Activated CD4-positive, alpha-beta T cell treated with anti-CD3 and anti-CD28 coated beads, Interleukin-10, Interleukin-2, amounts not matched to agents 100 ng/mL and 50 ng/mL, durations not matched to agents 16 hours and 8 hours (primary cell): ENCODE data around the gene MYT1.

ENCODE experiments used
- DNase-seq: peaks from one replicate; pipeline ENCODE4 v3.0.0-alpha.2; 2020

MYT1 gene

GRCh38 chr20:64140061-64140931 lies 24.0 kb upstream of the MYT1 start:
- DNase-seq = no peak

GRCh38 chr20:64140956-64141355 lies 23.3 kb upstream of the MYT1 start:
- no peak for DNase-seq

- DNase-seq = no peak
These were observed 21.7 kb upstream of the MYT1 start for GRCh38 chr20:64142590-64142989.

DNA sequence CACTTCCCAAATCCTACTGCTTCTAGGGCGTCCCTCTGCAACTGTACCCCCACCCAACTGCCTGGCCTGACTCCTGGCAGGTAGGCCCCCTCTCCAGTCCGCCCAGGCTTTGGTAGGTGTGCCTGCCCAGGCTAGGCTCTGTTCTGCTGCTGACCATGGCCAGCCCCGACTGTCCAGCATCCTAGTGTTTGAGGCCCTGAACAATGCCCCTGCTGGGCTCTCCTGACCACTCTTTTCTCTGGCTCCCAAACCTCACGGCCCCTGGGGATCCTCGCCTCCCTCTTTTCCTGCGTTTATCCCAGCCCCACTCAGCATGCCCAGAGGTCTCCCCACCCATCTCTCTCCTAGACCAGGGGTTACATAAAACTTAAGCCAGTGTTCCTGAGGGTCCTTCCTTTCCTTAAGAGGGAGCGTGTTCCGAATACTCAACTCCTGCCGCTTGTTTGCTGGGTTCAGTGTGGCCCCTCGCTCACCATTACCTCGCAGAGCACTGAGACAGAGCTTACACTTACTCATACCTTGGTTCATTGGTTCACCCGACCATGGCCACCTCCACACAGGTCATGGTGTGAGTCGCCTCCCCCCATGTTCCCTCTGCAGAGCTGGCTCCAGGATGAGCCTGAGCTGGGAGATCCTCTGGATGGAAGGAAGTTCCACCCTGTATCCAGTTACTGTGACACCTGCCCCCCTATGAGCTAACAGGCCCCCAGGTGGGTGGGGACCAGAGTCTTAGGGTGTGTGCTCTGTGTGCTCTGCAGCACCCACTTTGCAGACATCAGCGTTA lies 21.0 kb upstream of the MYT1 start:
- no peak for DNase-seq

- no peak for DNase-seq
These were observed 19.9 kb upstream of the MYT1 start for GRCh38 chr20:64144144-64144912.

GRCh38 chr20:64145458-64146300 lies 18.6 kb upstream of the MYT1 start:
- DNase-seq = no peak

GRCh38 chr20:64146301-64146935 lies 17.8 kb upstream of the MYT1 start:
- no peak for DNase-seq

DNA sequence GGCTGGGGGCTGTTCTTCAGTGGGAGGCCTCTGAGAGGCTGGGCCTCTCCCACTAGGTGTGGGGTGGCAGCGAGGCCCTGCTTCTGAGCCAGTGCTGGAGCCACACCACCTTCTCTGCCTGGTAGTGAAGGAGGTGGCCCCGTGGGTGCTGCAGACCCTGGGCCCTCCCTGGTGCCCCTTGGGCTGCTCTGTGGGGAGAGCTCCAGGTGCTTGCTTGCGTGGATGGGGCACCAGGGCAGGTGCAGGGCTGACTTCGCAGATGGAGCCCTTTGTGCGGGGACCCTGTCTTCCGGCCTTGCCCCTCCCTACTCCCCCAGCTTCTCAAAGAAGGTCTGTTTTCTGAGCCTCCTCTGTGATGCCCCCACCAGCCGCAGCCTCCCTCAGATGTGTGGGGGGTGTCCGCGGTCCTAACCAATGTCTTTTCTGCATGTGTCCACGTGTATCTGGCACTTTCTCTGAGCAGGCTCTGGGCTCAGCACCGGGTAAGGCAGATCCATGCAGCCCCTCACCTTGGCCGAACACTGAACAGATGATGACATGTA lies 17.2 kb upstream of the MYT1 start:
- DNase-seq = no peak

- no peak for DNase-seq
These were observed 15.7 kb upstream of the MYT1 start for GRCh38 chr20:64148581-64148980.

GRCh38 chr20:64149141-64149540 lies 15.1 kb upstream of the MYT1 start:
- no peak for DNase-seq

- DNase-seq = no peak
These were observed 14.3 kb upstream of the MYT1 start for GRCh38 chr20:64149809-64150560.

DNA sequence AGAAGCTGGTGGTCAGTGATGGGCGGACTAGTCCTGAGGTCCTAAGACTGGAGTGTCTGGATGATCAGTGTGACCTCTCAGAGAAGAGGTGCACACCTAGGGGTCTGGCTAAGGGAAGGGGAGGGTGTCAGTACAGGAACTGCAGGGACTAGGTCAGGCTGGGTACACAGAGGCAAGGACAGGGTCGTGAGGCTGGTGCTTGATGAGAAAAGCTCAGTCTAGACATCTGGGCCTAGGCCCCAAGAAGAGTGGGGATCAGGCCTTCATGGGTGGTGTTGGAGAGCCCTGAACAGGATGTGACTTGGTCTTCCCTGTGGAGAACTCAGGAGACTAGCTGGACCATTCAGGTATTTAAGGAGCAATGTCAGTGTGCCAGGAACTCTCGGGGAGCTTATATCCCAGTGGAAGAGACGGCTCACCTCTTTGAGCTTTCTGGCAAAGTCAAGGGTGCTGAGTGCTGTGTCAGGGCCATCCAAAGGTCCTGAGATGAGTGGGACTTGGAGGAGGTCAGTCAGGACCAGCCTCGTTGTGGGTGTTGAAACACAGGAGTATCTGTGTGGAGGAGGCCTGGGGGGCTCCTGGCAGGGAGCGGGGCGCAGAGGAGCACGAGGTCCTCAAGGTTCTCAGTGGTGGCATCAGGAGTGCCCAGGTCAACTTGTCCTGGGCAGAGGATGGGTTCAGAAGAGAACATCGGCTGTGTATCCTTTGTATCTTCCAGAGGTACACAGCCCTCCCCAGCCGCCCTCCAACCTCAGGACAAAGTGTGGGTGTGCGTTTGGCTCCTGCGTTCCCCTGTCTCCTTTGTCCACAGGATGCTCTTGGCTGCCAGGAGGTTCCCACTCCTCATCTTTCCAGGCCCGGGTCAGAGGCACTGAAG lies 13.3 kb upstream of the MYT1 start:
- no peak for DNase-seq

GRCh38 chr20:64151633-64152530 lies 12.4 kb upstream of the MYT1 start:
- no peak for DNase-seq

GRCh38 chr20:64152906-64153305 lies 11.3 kb upstream of the MYT1 start:
- no peak for DNase-seq

GRCh38 chr20:64153410-64153809 lies 10.8 kb upstream of the MYT1 start:
- no peak for DNase-seq

DNA sequence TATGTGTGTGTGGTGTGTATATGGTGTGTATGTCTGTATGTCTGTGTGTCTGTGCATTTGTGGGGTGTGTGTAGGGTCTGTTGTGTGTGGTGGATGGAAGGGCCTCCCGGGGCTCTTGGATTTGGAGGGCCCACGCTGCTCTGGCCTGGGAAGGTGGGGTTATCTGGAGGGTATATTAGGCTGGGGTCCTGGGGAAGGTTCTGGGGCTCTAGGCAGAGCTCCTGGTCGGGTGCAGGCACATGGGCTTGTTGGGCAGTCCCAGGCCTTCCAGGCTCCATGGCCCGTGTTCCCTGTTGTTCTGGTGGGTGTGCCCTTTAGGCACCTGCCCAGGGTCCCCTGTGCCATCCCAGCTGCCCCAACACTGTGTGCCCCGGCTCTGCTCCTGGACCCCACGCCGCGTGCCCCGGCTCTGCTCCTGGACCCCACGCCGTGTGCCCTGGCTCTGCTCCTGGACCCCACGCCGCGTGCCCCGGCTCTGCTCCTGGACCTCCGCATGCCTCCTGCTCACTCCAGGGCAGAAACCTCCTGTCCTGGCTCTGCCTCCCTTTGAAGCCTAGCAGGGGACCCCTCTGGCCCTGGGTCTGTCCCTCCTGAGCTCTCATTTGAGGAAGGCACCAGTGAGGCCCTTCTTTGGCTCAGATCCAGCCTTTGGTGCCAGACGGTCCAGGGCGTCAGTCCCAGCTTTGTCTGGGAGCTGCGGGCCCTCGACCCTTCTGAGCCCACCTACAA lies 10.2 kb upstream of the MYT1 start:
- no peak for DNase-seq

GRCh38 chr20:64154590-64155257 lies 9.5 kb upstream of the MYT1 start:
- DNase-seq = no peak
